HepG2 (cell line): ENCODE results near the gene IDUA. TPM values are rescaled to one million over a fixed set of nuclear protein-coding genes. Genes with fewer than 3 reads are reported as not detected.

ENCODE experiments used
- ATAC-seq: fragments of 200-7000 bp; cut with Tn5 transposase; 3 replicates; pipeline ENCODE4 v1.9.1; 2020; ENCODE audit warnings: mild to moderate bottlenecking, moderate library complexity
- BruUV-seq: library from RNA; stranded (reverse); fragments of 400-500 nt; replicated peaks from 2 replicates; lab custom pipeline; 2021; lab: Mats Ljungman, UMichigan
- CTCF ChIA-PET: fragments of 300-600 bp; formaldehyde crosslinking; extraction: SDS; loops from one replicate; lab custom pipeline; 2021; ENCODE audit warnings: low total read pairs, inconsistent platforms, low intra/inter-chr PET ratio; lab: Yijun Ruan, JAX
- POLR2A ChIA-PET: fragments of 350-600 bp; sonication (Branson Sonifier 250); formaldehyde crosslinking; loops from one replicate; lab custom pipeline; 2020; ENCODE audit warnings: antibody characterized with exemption, inconsistent platforms; lab: Yijun Ruan, JAX
- DNase-seq: peaks from one replicate; pipeline ENCODE4 v3.0.0-alpha.2; 2015; ENCODE audit warnings: low spot score
- FAIRE-seq: peaks from 3 replicates; lab custom pipeline; 2011; peaks lifted over from hg19 to GRCh38; lab: Jason Lieb, UNC
- H2AFZ ChIP-seq: one replicate; pipeline ENCODE4 v1.6.1; 2011; ENCODE audit warnings: low read length, inconsistent platforms
- H3K27ac ChIP-seq: fragments of 300-600 bp; 3 replicates; pipeline ENCODE4 v1.8.0; 2011; ENCODE audit warnings: mixed run types, mild to moderate bottlenecking, mixed read lengths, low read length, inconsistent platforms; ENCODE audit not compliant: insufficient read depth; ENCODE audit errors: extremely low read length
- H3K27me3 ChIP-seq, 2 experiments: fragments of 200-600 bp in 1 of 2; 2 replicates in 1 of 2; 3 replicates in 1 of 2; pipeline versions ENCODE4 v1.6.0 to v1.8.0; 2011; ENCODE audit warnings: low read length in 2 of 2, mild to moderate bottlenecking in 2 of 2, moderate library complexity in 2 of 2, inconsistent platforms in 1 of 2; ENCODE audit not compliant: insufficient read depth in 2 of 2, control insufficient read depth in 1 of 2
- H3K36me3 ChIP-seq, 2 experiments: fragments of 200-600 bp in 1 of 2; replicated peaks in 1 of 2; 2 replicates in 1 of 2; 3 replicates in 1 of 2; pipeline versions ENCODE4 v1.5.1 to v1.8.0; 2011; ENCODE audit warnings: low read length in 2 of 2, inconsistent platforms in 1 of 2; ENCODE audit not compliant: insufficient read depth in 2 of 2, control insufficient read depth in 1 of 2
- H3K4me1 ChIP-seq: 2 replicates; pipeline ENCODE4 v1.5.1; 2012; ENCODE audit warnings: low read length, inconsistent platforms; ENCODE audit not compliant: insufficient read depth
- H3K4me2 ChIP-seq: 2 replicates; pipeline ENCODE4 v1.6.0; 2011; ENCODE audit warnings: low read depth, low read length, inconsistent platforms
- H3K4me3 ChIP-seq, 3 experiments: fragments of 200-600 bp in 1 of 3; sonication (generic), shearing (Covaris generic) in 1 of 3; replicated peaks in 1 of 3; 2 replicates each; pipeline ENCODE4 v1.5.1; 2011 to 2016; ENCODE audit warnings: low read length in 3 of 3, inconsistent platforms in 2 of 3, low read depth in 2 of 3, mild to moderate bottlenecking in 2 of 3, control low read depth in 1 of 3, mixed read lengths in 1 of 3; ENCODE audit not compliant: insufficient read depth in 1 of 3
- H3K79me2 ChIP-seq: one replicate; pipeline ENCODE4 v1.6.1; 2011; ENCODE audit warnings: low read length, inconsistent platforms; ENCODE audit not compliant: insufficient read depth
- H3K9ac ChIP-seq: 2 replicates; pipeline ENCODE4 v1.6.0; 2011; ENCODE audit warnings: mild to moderate bottlenecking, low read depth, low read length, inconsistent platforms; ENCODE audit not compliant: insufficient read depth
- H3K9me3 ChIP-seq: 2 replicates; pipeline ENCODE4 v1.5.1; 2012; ENCODE audit warnings: mild to moderate bottlenecking, low read length
- H4K20me1 ChIP-seq: 2 replicates; pipeline ENCODE4 v1.6.0; 2011; ENCODE audit warnings: inconsistent platforms, mild to moderate bottlenecking, low read length, moderate library complexity; ENCODE audit not compliant: insufficient read depth
- AGO2 ChIP-seq: fragments of 200-400 bp; formaldehyde crosslinking; optimal IDR thresholded peaks from 2 replicates; pipeline ENCODE3; 2017; ENCODE audit warnings: mild to moderate bottlenecking, low read depth, low read length, moderate library complexity
- ESRRA ChIP-seq: sonication (generic); formaldehyde crosslinking; IDR thresholded peaks from 2 replicates; pipeline ENCODE4 v1.5.1; 2020; ENCODE audit warnings: mild to moderate bottlenecking, low read depth, missing genetic modification reagents
- GATAD1 ChIP-seq: IDR thresholded peaks from 2 replicates; pipeline ENCODE4 v1.6.1; 2016; ENCODE audit warnings: missing genetic modification reagents, missing compliant biosample characterization
- HNF1A ChIP-seq, 2 experiments: sonication (generic) in 1 of 2; formaldehyde crosslinking in 1 of 2; IDR thresholded peaks; 2 replicates each; pipeline versions ENCODE4 v1.4.0 to v1.6.1; 2016 to 2020; ENCODE audit warnings: borderline replicate concordance in 1 of 2, low read depth in 1 of 2, mild to moderate bottlenecking in 1 of 2, missing genetic modification reagents in 1 of 2
- KLF9 ChIP-seq: IDR thresholded peaks from 2 replicates; pipeline ENCODE4 v1.6.1; 2016; ENCODE audit warnings: low read depth
- MEIS1 ChIP-seq: sonication (generic); formaldehyde crosslinking; IDR thresholded peaks from 2 replicates; pipeline ENCODE4 v1.9.0; 2021; ENCODE audit warnings: mild to moderate bottlenecking, missing genetic modification reagents, moderate library complexity, borderline replicate concordance
- PAXIP1 ChIP-seq: sonication (generic); formaldehyde crosslinking; conservative IDR thresholded peaks from 2 replicates; pipeline ENCODE4 v1.4.0; 2020; ENCODE audit warnings: mild to moderate bottlenecking, missing genetic modification reagents, moderate library complexity
- RBFOX2 ChIP-seq: fragments of 200-400 bp; formaldehyde crosslinking; IDR thresholded peaks from 2 replicates; pipeline ENCODE4 v1.6.1; 2017; ENCODE audit warnings: low read depth, mild to moderate bottlenecking, low read length
- TBX2 ChIP-seq: sonication (generic); formaldehyde crosslinking; IDR thresholded peaks from 2 replicates; pipeline ENCODE4 v1.5.0; 2020; ENCODE audit warnings: missing genetic modification reagents, mild to moderate bottlenecking, borderline replicate concordance
- ZC3H4 ChIP-seq: sonication (generic); formaldehyde crosslinking; IDR thresholded peaks from 2 replicates; pipeline ENCODE4 v1.4.0; 2020; ENCODE audit warnings: missing genetic modification reagents, borderline replicate concordance
- ZNF572 ChIP-seq: sonication (generic); formaldehyde crosslinking; IDR thresholded peaks from 2 replicates; pipeline ENCODE4 v1.5.1; 2020; ENCODE audit warnings: mild to moderate bottlenecking, missing genetic modification reagents
- ZNF850 ChIP-seq: sonication (generic); formaldehyde crosslinking; conservative IDR thresholded peaks from 2 replicates; pipeline ENCODE4 v1.9.0; 2021; ENCODE audit warnings: mild to moderate bottlenecking, missing genetic modification reagents
- WGBS: methylation state at CpG from one replicate; pipeline ENCODE4 v1.1.6; 2017; ENCODE audit warnings: low lambda C conversion rate; 5-methylcytosine and 5-hydroxymethylcytosine counted together
- in situ Hi-C: cut with HindIII; loops from 2 replicates; pipeline ENCODE4 v1.10.0; 2017; ENCODE audit warnings: low pct_unique_long_range_greater_than_20kb; ENCODE audit not compliant: extremely low pct_ligation_motif_present
- intact Hi-C: fragments of 100-400 bp; cut with micrococcal nuclease; formaldehyde crosslinking; loops from one replicate; pipeline ENCODE4 v1.10.0; 2022; ENCODE audit not compliant: unreplicated experiment
- polyA plus RNA-seq, 8 experiments: library from polyadenylated mRNA; depleted of rRNA in 3 of 8; stranded (reverse) in 7 of 8; unstranded in 1 of 8; fragments of >200 nt; fragmentation: Illumina TruSeq in 4 of 8; extraction: Trizol in 4 of 8; gene quantifications; 2 replicates each; pipeline versions ENCODE4 v1.2.1 to v1.2.3, GENCODE V29; 2011 to 2016; ENCODE audit warnings: low read depth in 4 of 8, missing spikeins in 1 of 8, mixed read lengths in 1 of 8; ENCODE audit not compliant: insufficient read depth in 1 of 8
- total RNA-seq, 5 experiments: library from RNA; depleted of rRNA; stranded (reverse); fragments of >200 nt; fragmentation: Illumina TruSeq; extraction: Trizol; gene quantifications; 2 replicates each; pipeline ENCODE4 v1.2.3, GENCODE V29; 2016; ENCODE audit warnings: low read depth in 1 of 5

Gene IDUA
- total and polyA plus RNA-seq, 2 of the 13 experiments (the other 11 are each of a cell fraction or from before 2014, with no cell fraction given), result 0.77 to 1.0 TPM

GRCh38 chr4:992297-993110 lies 5.7 kb downstream of the IDUA start:
- Histone ChIP-seq H3K9me3 (no peaks in the 10 kb centered on the region), H3K79me2 (peaks cover 16% of the 10 kb centered on the region), H3K4me1 (peaks cover 56% of the 10 kb centered on the region), H3K27ac (peak overlapping the region; percentile 99), H3K9ac (peak overlapping the region; percentile 96), H4K20me1 (no peaks in the 10 kb centered on the region), H3K36me3 (peaks cover 9 to 15% of the 10 kb centered on the region in 2 experiments; a peak in 4 of 5 replicates), H3K4me3 (peak overlapping the region; percentile 61 to 85 (median 77)), H3K27me3 (peaks cover 0 to under 1% of the 10 kb centered on the region in 2 experiments; a peak in 2 of 5 replicates), H3K4me2 (peak overlapping the region; percentile 99), H2AFZ (no peak overlapping the region)
- ChIA-PET POLR2A (interaction anchor here (1.1 to 2.5 kb wide), 12 partner anchors 8 to 212 kb away, joined by 3 to 15 read pairs (median 4); partner anchors contain the start of genes GAK and TMEM175), CTCF (no interaction called here)
- TSS peak; percentile 60 for BruUV-seq
- intact Hi-C loops, result loop anchor here (2.0 kb wide), 2 partner anchors 16 to 20 kb away; partner anchors contain the start of gene DGKQ
- in situ Hi-C loops, result no loop called here
- DNase-seq (peak; percentile 98), ATAC-seq (peak; percentile 81), FAIRE-seq (peak; percentile 99)
- WGBS, result 0% methylated on average over 4 of the region's 25 CpGs
- TF ChIP-seq HNF1A (IDR thresholded peaks at IDR 0.05; ENCODE audit: low read depth), result 0 out of 2 replicates have a peak, but pooled peaks have one; percentile 21
- TF ChIP-seq HNF1A (CRISPR knock-in tag; IDR thresholded peaks at IDR 0.05; ENCODE audit: borderline replicate concordance), result peak; percentile 62; the same call in 1 of the 2 replicates
- TF ChIP-seq TBX2 (CRISPR knock-in tag), result peak; percentile 95
- peak; percentile 85 for TF ChIP-seq GATAD1 (CRISPR knock-in tag)
- peak; percentile 81 for TF ChIP-seq ESRRA
- no peak; the same call in 1 of the 2 replicates for TF ChIP-seq ZC3H4 (CRISPR knock-in tag)
- TF ChIP-seq KLF9, result peak; percentile 37; the same call in 1 of the 2 replicates
- TF ChIP-seq AGO2, result no peak
- TF ChIP-seq ZNF850 (CRISPR knock-in tag), result no peak
- TF ChIP-seq MEIS1, result peak; percentile 77; the same call in 1 of the 2 replicates
- no peak for TF ChIP-seq ZNF572
- peak; percentile 92 for TF ChIP-seq PAXIP1 (CRISPR knock-in tag)
- TF ChIP-seq RBFOX2, result peak; percentile 91
